NT2/D1 (cell line): Measurements from ENCODE around the gene S1PR1.

Experiments
- SUZ12 ChIP-seq: IDR thresholded peaks from 2 replicates; pipeline ENCODE4 v1.6.1; 2011; ENCODE audit not compliant: insufficient read length, insufficient read depth; ENCODE audit errors: extremely low read depth
- YY1 ChIP-seq: IDR thresholded peaks from 2 replicates; pipeline ENCODE4 v1.6.1; 2011; ENCODE audit not compliant: insufficient read length, insufficient read depth
- ZNF274 ChIP-seq: IDR thresholded peaks from 2 replicates; pipeline ENCODE4 v1.6.1; 2011; ENCODE audit warnings: mild to moderate bottlenecking, low read depth, low read length

GRCh38 chr1:101198842-101199636 is 37.8 kb upstream of the S1PR1 start:
- TF ChIP-seq YY1 (no peak), ZNF274 (no peak), SUZ12 (no peak)
